IMR-90 (cell line): Measurements from ENCODE around the gene STPG1. TPM values are rescaled to one million over a fixed set of nuclear protein-coding genes. Genes with fewer than 3 reads are reported as not detected.

Experiments used
- ATAC-seq: fragments of 200-7000 bp; cut with Tn5 transposase; 2 replicates; pipeline ENCODE4 v1.9.1; 2020; ENCODE audit warnings: low read depth, mild to moderate bottlenecking, moderate library complexity
- BruUV-seq: library from RNA; stranded (reverse); fragments of 400-500 nt; replicated peaks from 2 replicates; lab custom pipeline; 2021; lab: Mats Ljungman, UMichigan
- CTCF ChIA-PET: fragments of 300-600 bp; formaldehyde crosslinking; extraction: SDS; loops from one replicate; lab custom pipeline; 2021; ENCODE audit warnings: antibody characterized with exemption; lab: Yijun Ruan, JAX
- POLR2A ChIA-PET: fragments of 300-600 bp; sonication (Branson Sonifier 250); formaldehyde crosslinking; loops from one replicate; lab custom pipeline; 2022; ENCODE audit warnings: antibody characterized with exemption; ENCODE audit not compliant: unreplicated experiment; lab: Charles Lee
- DNase-seq: peaks from one replicate; pipeline ENCODE4 v3.0.0; 2013
- H2AFZ ChIP-seq: replicated peaks from 2 replicates; pipeline ENCODE3; 2013; ENCODE audit warnings: low read length, mild to moderate bottlenecking; ENCODE audit not compliant: poor library complexity
- H2AK5ac ChIP-seq: 2 replicates; pipeline ENCODE4 v1.6.1; 2013; ENCODE audit warnings: low read depth, low read length, inconsistent platforms
- H2AK9ac ChIP-seq: replicated peaks from 2 replicates; pipeline ENCODE3; 2013; ENCODE audit warnings: mild to moderate bottlenecking, low read depth, low read length, moderate library complexity; ENCODE audit not compliant: poor library complexity
- H2BK120ac ChIP-seq: 2 replicates; pipeline ENCODE4 v1.6.1; 2013; ENCODE audit warnings: low read depth, low read length, inconsistent platforms
- H2BK15ac ChIP-seq: 3 replicates; pipeline ENCODE4 v1.6.1; 2013; ENCODE audit warnings: low read depth, low read length, inconsistent platforms
- H2BK20ac ChIP-seq: 2 replicates; pipeline ENCODE4 v1.6.1; 2013; ENCODE audit warnings: low read depth, mild to moderate bottlenecking, inconsistent platforms, low read length, moderate library complexity
- H2BK5ac ChIP-seq: 2 replicates; pipeline ENCODE4 v1.6.1; 2013; ENCODE audit warnings: mild to moderate bottlenecking, low read depth, low read length, inconsistent platforms; ENCODE audit not compliant: poor library complexity, severe bottlenecking
- H3K14ac ChIP-seq: replicated peaks from 2 replicates; pipeline ENCODE4 v1.6.1; 2013; ENCODE audit warnings: low read depth, low read length, inconsistent platforms
- H3K18ac ChIP-seq: 2 replicates; pipeline ENCODE4 v1.6.1; 2013; ENCODE audit warnings: low read depth, low read length, control low read depth
- H3K23ac ChIP-seq: 2 replicates; pipeline ENCODE4 v1.6.1; 2013; ENCODE audit warnings: low read depth, low read length, inconsistent platforms
- H3K27ac ChIP-seq: 2 replicates; pipeline ENCODE4 v1.5.1; 2013; ENCODE audit warnings: mild to moderate bottlenecking, control low read depth, low read length; ENCODE audit not compliant: insufficient read depth
- H3K27me3 ChIP-seq: 2 replicates; pipeline ENCODE4 v1.6.1; 2013; ENCODE audit warnings: low read length; ENCODE audit not compliant: control insufficient read depth, insufficient read depth
- H3K36me3 ChIP-seq: 2 replicates; pipeline ENCODE4 v1.6.1; 2013; ENCODE audit warnings: low read length, mixed read lengths; ENCODE audit not compliant: control insufficient read depth, insufficient read depth
- H3K4ac ChIP-seq: 2 replicates; pipeline ENCODE4 v1.6.1; 2013; ENCODE audit warnings: low read depth, low read length, inconsistent platforms
- H3K4me1 ChIP-seq: 2 replicates; pipeline ENCODE4 v1.6.1; 2013; ENCODE audit warnings: low read length, mixed read lengths; ENCODE audit not compliant: control insufficient read depth, insufficient read depth
- H3K4me2 ChIP-seq: 2 replicates; pipeline ENCODE4 v1.6.1; 2013; ENCODE audit warnings: low read depth, mild to moderate bottlenecking, control low read depth, low read length, moderate library complexity
- H3K4me3 ChIP-seq: 2 replicates; pipeline ENCODE4 v1.5.1; 2013; ENCODE audit warnings: low read depth, mild to moderate bottlenecking, control low read depth, low read length, moderate library complexity; ENCODE audit not compliant: insufficient read depth
- H3K56ac ChIP-seq: 2 replicates; pipeline ENCODE4 v1.6.1; 2013; ENCODE audit warnings: low read length, inconsistent platforms; ENCODE audit not compliant: insufficient read depth; ENCODE audit errors: extremely low read depth
- H3K79me1 ChIP-seq, 2 experiments: 2 replicates each; pipeline ENCODE4 v1.6.1; 2013; ENCODE audit warnings: low read length in 2 of 2, inconsistent platforms in 1 of 2, low read depth in 1 of 2
- H3K9ac ChIP-seq: 2 replicates; pipeline ENCODE4 v1.6.1; 2013; ENCODE audit warnings: low read depth, low read length, control low read depth
- H3K9me1 ChIP-seq: 2 replicates; pipeline ENCODE4 v1.6.1; 2013; ENCODE audit warnings: low read length, inconsistent platforms; ENCODE audit not compliant: insufficient read depth
- H3K9me3 ChIP-seq: 2 replicates; pipeline ENCODE4 v1.6.1; 2013; ENCODE audit warnings: low read length; ENCODE audit not compliant: control insufficient read depth, insufficient read depth
- H4K20me1 ChIP-seq: 2 replicates; pipeline ENCODE4 v1.6.1; 2013; ENCODE audit warnings: low read length, inconsistent platforms; ENCODE audit not compliant: insufficient read depth
- H4K5ac ChIP-seq: 2 replicates; pipeline ENCODE4 v1.6.1; 2013; ENCODE audit warnings: mild to moderate bottlenecking, low read depth, low read length, control low read depth
- H4K8ac ChIP-seq, 2 experiments: 2 replicates each; pipeline ENCODE4 v1.6.1; 2013; ENCODE audit warnings: low read depth in 2 of 2, low read length in 2 of 2, control low read depth in 1 of 2, inconsistent platforms in 1 of 2
- H4K91ac ChIP-seq: 2 replicates; pipeline ENCODE4 v1.6.1; 2013; ENCODE audit warnings: low read depth, low read length, inconsistent platforms; ENCODE audit not compliant: insufficient read depth
- BHLHE40 ChIP-seq: fragments of 150-350 bp; IDR thresholded peaks from 2 replicates; pipeline ENCODE4 v1.6.1; 2016; ENCODE audit warnings: mild to moderate bottlenecking, low read depth, low read length
- CEBPB ChIP-seq: IDR thresholded peaks from 2 replicates; pipeline ENCODE4 v1.6.1; 2012; ENCODE audit warnings: low read depth, low read length, improper control_type of control experiment
- CHD1 ChIP-seq: IDR thresholded peaks from 2 replicates; pipeline ENCODE4 v1.6.1; 2012; ENCODE audit warnings: low read depth, low read length, improper control_type of control experiment
- CTCF ChIP-seq: conservative IDR thresholded peaks from 2 replicates; pipeline ENCODE4 v1.5.1; 2012; ENCODE audit warnings: mild to moderate bottlenecking, low read depth, low read length, improper control_type of control experiment
- ELK1 ChIP-seq: fragments of 150-350 bp; IDR thresholded peaks from 2 replicates; pipeline ENCODE4 v1.6.1; 2016; ENCODE audit warnings: low read depth, mild to moderate bottlenecking, low read length, moderate library complexity, borderline replicate concordance
- FOS ChIP-seq: fragments of 150-350 bp; IDR thresholded peaks from 2 replicates; pipeline ENCODE4 v1.6.1; 2016; ENCODE audit warnings: low read depth, low read length
- MAFK ChIP-seq: IDR thresholded peaks from 2 replicates; pipeline ENCODE4 v1.6.1; 2012; ENCODE audit warnings: low read depth, low read length, improper control_type of control experiment
- MAZ ChIP-seq: IDR thresholded peaks from 2 replicates; pipeline ENCODE4 v1.6.1; 2012; ENCODE audit warnings: low read depth, mild to moderate bottlenecking, low read length, improper control_type of control experiment, moderate library complexity, borderline replicate concordance
- MXI1 ChIP-seq: IDR thresholded peaks from 2 replicates; pipeline ENCODE4 v1.6.1; 2012; ENCODE audit warnings: low read depth, mild to moderate bottlenecking, low read length, moderate library complexity, borderline replicate concordance
- NFE2L2 ChIP-seq: fragments of 150-350 bp; IDR thresholded peaks from 2 replicates; pipeline ENCODE4 v1.6.1; 2016; ENCODE audit warnings: low read depth, mild to moderate bottlenecking, low read length
- POLR2A ChIP-seq: IDR thresholded peaks from 2 replicates; pipeline ENCODE4 v1.6.1; 2012; ENCODE audit warnings: mild to moderate bottlenecking, low read depth, low read length
- RAD21 ChIP-seq: IDR thresholded peaks from 2 replicates; pipeline ENCODE4 v1.6.1; 2012; ENCODE audit warnings: low read length, improper control_type of control experiment
- RCOR1 ChIP-seq: IDR thresholded peaks from 2 replicates; pipeline ENCODE4 v1.6.1; 2012; ENCODE audit warnings: mild to moderate bottlenecking, low read length, improper control_type of control experiment; ENCODE audit not compliant: insufficient replicate concordance
- RFX5 ChIP-seq: IDR thresholded peaks from 2 replicates; pipeline ENCODE4 v1.8.0; 2012; ENCODE audit warnings: low read depth, mild to moderate bottlenecking, low read length, moderate library complexity
- SMC3 ChIP-seq: fragments of 150-350 bp; IDR thresholded peaks from 2 replicates; pipeline ENCODE4 v1.6.1; 2016; ENCODE audit warnings: low read depth, mild to moderate bottlenecking, antibody characterized with exemption, low read length, moderate library complexity
- USF2 ChIP-seq: fragments of 150-350 bp; IDR thresholded peaks from 2 replicates; pipeline ENCODE4 v1.6.1; 2017; ENCODE audit warnings: mild to moderate bottlenecking, antibody characterized with exemption, low read length, low read depth
- WGBS, 2 experiments: methylation state at CpG; one replicate each; pipeline versions ENCODE4 v1.1.5 to v1.1.7; 2013; ENCODE audit warnings: missing lambda C conversion rate in 2 of 2; ENCODE audit not compliant: insufficient read length in 1 of 2; ENCODE audit errors: extremely low coverage in 2 of 2; 5-methylcytosine and 5-hydroxymethylcytosine counted together
- dilution Hi-C: fragments of 300-500 bp; cut with HindIII; formaldehyde crosslinking; loops from one replicate; pipeline ENCODE4 v1.14.3; 2018; ENCODE audit warnings: low sequenced_read_pairs; ENCODE audit not compliant: unreplicated experiment
- in situ Hi-C: fragments of 300-500 bp; cut with MboI; formaldehyde crosslinking; loops from 3 replicates; pipeline ENCODE4 v1.14.3; 2019; ENCODE audit warnings: low sequenced_read_pairs, inconsistent platforms, mixed read lengths
- intact Hi-C: fragments of 100-400 bp; cut with micrococcal nuclease; formaldehyde crosslinking; loops from 2 replicates; pipeline ENCODE4 v1.10.0; 2022
- polyA plus RNA-seq, 3 experiments: library from polyadenylated mRNA; depleted of rRNA; stranded (reverse); fragments of >200 nt; gene quantifications; 2 replicates each; pipeline ENCODE4 v1.2.3, GENCODE V29; 2012; ENCODE audit warnings: low replicate concordance in 1 of 3
- total RNA-seq: library from RNA; depleted of rRNA; stranded (reverse); fragments of >200 nt; gene quantifications from 2 replicates; pipeline ENCODE4 v1.2.3, GENCODE V29; 2012

The STPG1 gene
- total and polyA plus RNA-seq, 2 of the 4 experiments (the other 2 are of a cell fraction) = 3.0 to 6.5 TPM

DNA sequence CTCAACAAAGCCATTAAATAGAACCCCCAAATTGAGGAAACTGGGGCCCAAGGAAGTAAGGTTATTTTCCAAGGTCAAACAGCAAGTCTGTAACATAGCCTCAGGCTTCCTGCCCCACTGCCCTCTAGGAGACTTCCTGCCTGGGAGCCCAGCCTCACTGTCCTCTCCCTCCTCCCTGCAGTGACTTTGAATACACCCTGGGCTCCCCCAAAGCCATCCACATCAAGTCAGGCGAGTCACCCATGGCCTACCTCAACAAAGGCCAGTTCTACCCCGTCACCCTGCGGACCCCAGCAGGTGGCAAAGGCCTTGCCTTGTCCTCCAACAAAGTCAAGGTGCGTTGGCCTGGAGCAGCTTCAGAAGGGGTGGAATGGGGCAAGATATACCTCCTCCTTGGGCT is 76.1 kb downstream of the STPG1 start:
- Histone ChIP-seq H3K36me3 (no peaks in the 10 kb centered on the region), H3K4me2 (no peak overlapping the region), H3K27ac (no peak overlapping the region), H3K23ac (no peak overlapping the region), H4K8ac (no peak overlapping the region), H2BK20ac (no peak overlapping the region), H3K56ac (no peak overlapping the region), H3K4me3 (no peak overlapping the region), H4K5ac (no peak overlapping the region), H2AK5ac (no peak overlapping the region), H3K79me1 (no peaks in the 10 kb centered on the region), H2BK120ac (no peak overlapping the region), H3K4me1 (no peaks in the 10 kb centered on the region), H2AFZ (no peak overlapping the region), H3K9ac (no peak overlapping the region), H3K14ac (no peak overlapping the region), H3K9me1 (no peaks in the 10 kb centered on the region; the same call in 1 of the 2 replicates), H4K91ac (no peak overlapping the region), H3K4ac (no peak overlapping the region), H4K20me1 (no peaks in the 10 kb centered on the region), H2BK15ac (no peak overlapping the region), H2AK9ac (no peak overlapping the region), H3K18ac (no peak overlapping the region), H3K27me3 (peaks cover 15% of the 10 kb centered on the region), H2BK5ac (no peak overlapping the region), H3K9me3 (no peaks in the 10 kb centered on the region)
- in situ Hi-C loops (no loop called here), dilution Hi-C loops (no loop called here), intact Hi-C loops (no loop called here)
- ATAC-seq = no peak
- no peak for TF ChIP-seq CTCF
- TF ChIP-seq NFE2L2 = no peak
- no peak for TF ChIP-seq MAZ
- TF ChIP-seq RAD21 = no peak
- no peak for TF ChIP-seq RFX5
- no peak for TF ChIP-seq BHLHE40
- no peak for TF ChIP-seq POLR2A
- TF ChIP-seq RCOR1 = no peak
- no peak for TF ChIP-seq USF2
- TF ChIP-seq ELK1 = no peak
- TF ChIP-seq CEBPB = no peak
- no peak for TF ChIP-seq CHD1
- TF ChIP-seq SMC3 = no peak
- no peak for TF ChIP-seq MXI1
- no peak for TF ChIP-seq MAFK
- TF ChIP-seq FOS = no peak
- no peak for DNase-seq
- ChIA-PET POLR2A (no interaction called here), CTCF (no interaction called here)
- no TSS peak for BruUV-seq
- no CpG with 5 or more reads among the region's 4 CpGs for WGBS, 2 experiments
